Measurements from ENCODE around the gene ALPP. TPM values are rescaled to one million over a fixed set of nuclear protein-coding genes. Genes with fewer than 3 reads are reported as not detected.
"Not testable (repeated sequence)": the region's sequence is repeated elsewhere in the genome, so short reads cannot be mapped to it uniquely, and the experiment has no call there.

The ALPP gene
- polyA plus RNA-seq, 1 of the 3 experiments (the other 2 are of a cell fraction), result not detected

DNA sequence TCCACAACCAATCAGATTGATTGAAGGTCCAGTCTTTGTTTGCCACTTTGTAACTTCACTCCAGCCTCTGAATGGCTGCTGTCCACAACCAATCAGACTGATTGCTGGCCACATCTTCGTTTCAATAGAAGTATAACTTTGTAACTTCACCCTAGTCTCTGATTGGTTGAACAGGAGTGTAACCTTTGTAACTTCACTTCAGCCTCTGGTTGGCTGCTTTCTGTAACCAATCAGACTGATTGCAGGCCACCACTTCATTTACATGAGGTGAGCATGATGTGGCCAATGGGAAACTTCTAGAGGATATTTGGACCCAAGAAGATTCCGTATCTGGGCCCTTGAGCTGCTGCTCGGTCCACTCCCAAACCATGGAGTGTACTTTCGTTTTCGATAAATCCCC, 16.9 kb upstream of the ALPP start (continued):
- TF ChIP-seq YY1 (IDR thresholded peaks at IDR 0.05; ENCODE audit: low read depth), result no peak
- no peak for TF ChIP-seq GABPA (IDR thresholded peaks at IDR 0.05; ENCODE audit: low read depth)
- no peak for TF ChIP-seq RXRA (IDR thresholded peaks at IDR 0.05; ENCODE audit: borderline replicate concordance, low read depth)
- TF ChIP-seq SMC3 (IDR thresholded peaks at IDR 0.05; ENCODE audit: low read depth, low read length), result no peak

DNA sequence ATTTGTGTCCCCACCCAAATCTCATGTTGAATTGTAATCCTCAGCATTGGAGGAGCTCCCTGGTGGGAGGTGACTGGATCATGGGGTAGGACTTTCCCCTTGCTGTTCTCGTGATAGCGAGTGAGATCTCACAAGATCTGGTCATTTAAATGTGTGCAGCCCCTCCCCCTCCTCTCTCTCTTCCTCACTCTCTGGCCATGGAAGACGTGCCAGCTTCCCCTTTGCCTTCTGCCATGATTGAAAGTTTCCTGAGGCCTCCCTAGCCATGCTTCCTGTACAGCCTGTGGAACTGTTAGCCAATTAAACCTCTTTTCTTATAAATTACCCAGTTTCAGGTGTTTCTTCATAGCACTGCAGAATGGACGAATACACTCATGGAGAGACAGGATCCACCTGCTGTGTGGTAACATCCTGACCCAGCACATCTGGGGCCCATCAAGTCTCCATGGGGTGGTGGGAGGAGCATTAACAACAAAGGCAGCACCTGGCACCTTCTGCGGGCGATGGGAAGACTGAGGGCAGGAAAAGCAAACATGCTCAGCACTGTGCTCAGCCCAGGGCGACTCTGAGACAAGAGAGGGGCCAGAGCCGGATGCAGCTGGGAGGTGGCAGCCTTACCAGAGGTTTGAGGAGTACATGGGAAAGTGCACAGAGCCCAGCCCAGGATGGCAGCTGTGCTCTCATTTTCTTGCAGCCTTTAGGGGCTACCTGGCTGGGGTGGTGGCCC, 16.2 kb upstream of the ALPP start:
- no peak overlapping the region for H3K4me2 ChIP-seq
- 57% methylated on average over 8 of the region's 8 CpGs for WGBS (ENCODE audit: low lambda C conversion rate)
- no peaks in the 10 kb centered on the region for H3K27me3 ChIP-seq (ENCODE audit: insufficient read depth)
- H3K9ac ChIP-seq, result no peak overlapping the region
- H4K20me1 ChIP-seq (ENCODE audit: insufficient read depth), result no peaks in the 10 kb centered on the region
- DNase-seq, result no peak
- no peaks in the 10 kb centered on the region for H3K9me2 ChIP-seq
- H3F3A ChIP-seq (replicated peaks; ENCODE audit: insufficient read depth), result no peaks in the 10 kb centered on the region
- POLR2A ChIA-PET, result no interaction called here
- no peak overlapping the region for H3K4me3 ChIP-seq (ENCODE audit: low read depth in 2 of 2, low read length in 1 of 2)
- no peaks in the 10 kb centered on the region for H3K36me3 ChIP-seq (replicated peaks in 1 of 2; ENCODE audit: control insufficient read depth in 1 of 2, insufficient read depth in 2 of 2, low read length in 1 of 2)
- TF ChIP-seq GABPA (IDR thresholded peaks at IDR 0.05; ENCODE audit: low read depth) (no peak), MEF2A (IDR thresholded peaks at IDR 0.05; ENCODE audit: borderline replicate concordance, low read depth) (no peak), RCOR1 (IDR thresholded peaks at IDR 0.05; ENCODE audit: low read length) (no peak)
- H3K4me1 ChIP-seq (ENCODE audit: control insufficient read depth in 1 of 2, insufficient read depth in 2 of 2, low read depth in 1 of 2, low read length in 1 of 2), result no peaks in the 10 kb centered on the region; a peak in 1 of 4 replicates
- no peaks in the 10 kb centered on the region for H3K79me2 ChIP-seq (ENCODE audit: insufficient read depth)
- no peaks in the 10 kb centered on the region for H3K9me3 ChIP-seq
- no peak overlapping the region for H2AFZ ChIP-seq (ENCODE audit: low read depth)
- no peak overlapping the region for H3K27ac ChIP-seq (ENCODE audit: low read depth in 2 of 2, low read length in 1 of 2)
- CTCF ChIA-PET, result no interaction called here

DNA sequence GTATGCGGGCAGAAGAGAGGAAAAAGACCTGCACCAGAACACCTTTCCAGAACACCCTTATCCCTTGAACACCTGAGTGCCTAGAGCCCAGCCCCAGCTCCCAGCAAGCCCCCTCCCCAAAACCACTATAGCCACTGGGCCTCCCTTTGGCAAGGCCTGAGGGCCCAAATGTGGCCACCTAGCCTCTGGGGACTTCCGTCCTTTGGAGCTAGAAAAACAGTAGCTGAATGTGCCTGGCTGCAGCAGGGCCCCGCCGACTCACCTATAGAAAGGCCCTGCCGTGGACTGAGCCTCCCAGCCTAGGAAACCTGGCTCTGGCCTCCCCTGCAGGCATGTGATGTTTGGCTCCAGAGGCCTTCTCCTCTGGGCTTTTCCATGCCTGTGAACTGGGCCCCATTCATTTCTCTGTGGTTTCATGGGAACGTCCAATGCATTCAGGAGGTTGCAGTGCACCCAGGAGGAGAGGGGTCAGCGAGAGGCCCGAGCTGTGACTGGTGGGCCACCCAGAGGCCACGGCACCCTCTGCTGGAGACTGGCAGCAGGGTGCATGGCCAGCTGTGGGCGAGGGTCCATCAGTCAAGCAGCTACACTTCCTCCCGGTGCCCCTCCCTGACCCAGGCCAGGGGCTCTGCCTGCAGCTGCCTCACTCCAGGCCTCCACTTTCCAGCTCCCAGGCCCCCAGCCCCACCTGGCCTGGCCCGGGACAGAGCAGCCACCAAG, 15.3 kb upstream of the ALPP start:
- H3K4me3 ChIP-seq (ENCODE audit: low read depth in 2 of 2, low read length in 1 of 2); H4K20me1 ChIP-seq (ENCODE audit: insufficient read depth); H2AFZ ChIP-seq (ENCODE audit: low read depth); H3K4me2 ChIP-seq; H3F3A ChIP-seq (replicated peaks; ENCODE audit: insufficient read depth); H3K9me2 ChIP-seq; H3K4me1 ChIP-seq (ENCODE audit: control insufficient read depth in 1 of 2, insufficient read depth in 2 of 2, low read depth in 1 of 2, low read length in 1 of 2); CTCF ChIA-PET; H3K9me3 ChIP-seq; POLR2A ChIA-PET; H3K27me3 ChIP-seq (ENCODE audit: insufficient read depth); H3K9ac ChIP-seq; H3K27ac ChIP-seq (ENCODE audit: low read depth in 2 of 2, low read length in 1 of 2); H3K79me2 ChIP-seq (ENCODE audit: insufficient read depth); H3K36me3 ChIP-seq (replicated peaks in 1 of 2; ENCODE audit: control insufficient read depth in 1 of 2, insufficient read depth in 2 of 2, low read length in 1 of 2); DNase-seq: not testable (repeated sequence)
- WGBS (ENCODE audit: low lambda C conversion rate), result 32% methylated on average over 4 of the region's 12 CpGs

DNA sequence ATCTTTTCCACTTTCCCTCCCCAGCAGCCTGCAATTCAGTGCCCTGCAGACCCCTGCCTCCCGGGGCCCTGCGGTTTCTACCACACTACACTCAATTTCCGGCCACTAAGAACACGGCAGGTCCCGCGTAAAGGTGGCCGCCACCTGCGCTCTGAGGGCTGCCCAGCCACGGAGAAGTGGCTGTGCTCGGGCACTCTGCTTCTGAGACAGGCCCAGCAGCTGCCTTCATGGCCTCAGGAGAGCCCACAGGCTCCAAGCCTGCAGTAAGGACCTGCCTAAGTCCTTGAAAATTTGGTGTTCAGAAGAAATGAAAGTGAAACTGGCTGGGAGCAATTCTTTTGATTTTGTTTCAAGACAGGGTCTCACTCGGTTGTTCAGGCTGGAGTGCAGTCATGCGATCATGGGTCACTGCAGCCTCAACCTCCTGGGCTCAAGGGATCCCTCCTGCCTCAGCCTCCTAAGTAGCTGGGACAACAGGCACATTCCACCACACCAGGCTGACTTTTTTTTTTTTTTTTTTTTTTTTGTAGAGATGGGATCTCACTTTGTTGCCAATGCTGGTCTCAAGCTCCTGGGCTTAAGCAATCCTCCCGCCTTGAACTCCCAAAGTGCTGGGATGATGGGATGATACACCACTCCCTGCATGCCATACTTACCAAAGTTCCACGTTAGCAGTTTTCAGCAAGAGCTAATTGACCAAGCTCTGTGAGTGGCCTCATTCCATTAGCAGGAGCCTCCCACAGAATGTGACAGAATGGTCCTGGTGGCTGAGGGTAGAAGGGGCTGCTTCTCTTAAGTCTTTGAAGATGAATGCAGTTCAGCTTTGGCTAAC, 14.6 kb upstream of the ALPP start:
- POLR2A ChIA-PET, result no interaction called here
- Histone ChIP-seq H2AFZ (ENCODE audit: low read depth) (0 out of 2 replicates have a peak overlapping the region, but pooled peaks have one; percentile 29), H3K4me2 (peak overlapping the region; percentile 41; the same call in 1 of the 2 replicates)

DNA sequence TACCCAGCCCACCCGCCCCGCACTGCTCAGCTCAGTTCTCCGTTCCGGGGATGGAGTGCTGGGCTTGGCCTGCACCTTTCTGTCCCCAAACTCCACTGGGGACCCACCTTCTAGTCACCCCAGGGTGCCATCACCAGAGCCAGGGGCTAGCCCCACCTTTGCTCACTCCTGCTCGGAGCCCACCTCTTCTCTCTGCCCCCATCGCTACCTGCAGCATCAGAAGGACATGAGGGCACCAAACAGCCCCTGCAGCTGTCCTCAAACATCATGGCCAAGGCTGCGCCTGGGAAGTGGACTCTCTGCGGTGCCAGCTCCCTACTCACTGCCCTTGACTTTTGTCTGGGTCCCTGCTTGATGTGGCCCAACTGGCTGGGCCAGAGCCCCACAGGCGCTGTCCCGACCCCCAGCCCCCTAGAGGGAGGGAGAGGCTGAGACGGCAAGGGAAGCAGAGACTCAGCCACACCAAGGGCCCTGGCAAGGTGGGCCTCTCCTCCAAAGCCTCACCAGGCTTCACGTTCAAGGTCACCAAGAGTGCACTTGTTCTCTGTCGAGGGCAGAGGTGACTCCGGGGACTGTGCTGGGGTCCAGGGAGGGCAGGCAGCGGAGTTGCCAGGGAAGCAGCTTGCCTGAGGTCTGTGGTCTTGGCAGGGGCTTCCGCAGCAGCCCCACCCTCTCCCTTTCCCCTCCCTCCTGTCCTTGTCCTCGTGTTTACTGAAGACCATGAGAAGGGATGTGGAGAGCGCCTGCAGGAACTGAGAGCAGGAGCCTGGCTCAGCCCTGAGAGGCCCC, 13.6 kb upstream of the ALPP start:
- H3F3A ChIP-seq (replicated peaks; ENCODE audit: insufficient read depth); H3K4me1 ChIP-seq (ENCODE audit: control insufficient read depth in 1 of 2, insufficient read depth in 2 of 2, low read depth in 1 of 2, low read length in 1 of 2); DNase-seq; H3K9me3 ChIP-seq; H3K79me2 ChIP-seq (ENCODE audit: insufficient read depth); H3K4me3 ChIP-seq (ENCODE audit: low read depth in 2 of 2, low read length in 1 of 2); H3K9me2 ChIP-seq; H3K27me3 ChIP-seq (ENCODE audit: insufficient read depth); H4K20me1 ChIP-seq (ENCODE audit: insufficient read depth); H2AFZ ChIP-seq (ENCODE audit: low read depth); H3K36me3 ChIP-seq (replicated peaks in 1 of 2; ENCODE audit: control insufficient read depth in 1 of 2, insufficient read depth in 2 of 2, low read length in 1 of 2); H3K27ac ChIP-seq (ENCODE audit: low read depth in 2 of 2, low read length in 1 of 2); H3K9ac ChIP-seq; POLR2A ChIA-PET; H3K4me2 ChIP-seq: not testable (repeated sequence)
- 71% methylated on average over 9 of the region's 18 CpGs for WGBS (ENCODE audit: low lambda C conversion rate)
- CTCF ChIA-PET, result interaction anchor here (0.7 to 1.3 kb wide), 8 partner anchors 10 to 464 kb away, joined by 3 to 6 read pairs (median 3); no protein-coding TSS in a partner anchor

More for the DNA sequence above, 14.6 kb upstream of the ALPP start:
- CTCF ChIA-PET, result interaction anchor here (0.8 to 1.3 kb wide), 4 partner anchors 11 to 463 kb away, joined by 3 to 6 read pairs (median 3); no protein-coding TSS in a partner anchor
- Histone ChIP-seq H3K9me2 (no peaks in the 10 kb centered on the region), H4K20me1 (ENCODE audit: insufficient read depth) (no peaks in the 10 kb centered on the region), H3K27ac (ENCODE audit: low read depth in 2 of 2, low read length in 1 of 2) (no peak overlapping the region), H3K4me1 (ENCODE audit: control insufficient read depth in 1 of 2, insufficient read depth in 2 of 2, low read depth in 1 of 2, low read length in 1 of 2) (no peaks in the 10 kb centered on the region; a peak in 1 of 4 replicates), H3K4me3 (ENCODE audit: low read depth in 2 of 2, low read length in 1 of 2) (no peak overlapping the region), H3K9ac (no peak overlapping the region), H3K79me2 (ENCODE audit: insufficient read depth) (no peaks in the 10 kb centered on the region), H3K9me3 (no peaks in the 10 kb centered on the region), H3K27me3 (ENCODE audit: insufficient read depth) (no peaks in the 10 kb centered on the region), H3K36me3 (replicated peaks in 1 of 2; ENCODE audit: control insufficient read depth in 1 of 2, insufficient read depth in 2 of 2, low read length in 1 of 2) (no peaks in the 10 kb centered on the region), H3F3A (replicated peaks; ENCODE audit: insufficient read depth) (no peaks in the 10 kb centered on the region)
- DNase-seq, result no peak
- TF ChIP-seq TCF12 (IDR thresholded peaks at IDR 0.05) (no peak), NFIC (IDR thresholded peaks at IDR 0.05; ENCODE audit: borderline replicate concordance) (no peak), RFX5 (IDR thresholded peaks at IDR 0.05; ENCODE audit: low read length) (no peak), MEF2A (IDR thresholded peaks at IDR 0.05; ENCODE audit: borderline replicate concordance, low read depth) (no peak), RAD21 (IDR thresholded peaks at IDR 0.05; ENCODE audit: low read length) (no peak)
- WGBS (ENCODE audit: low lambda C conversion rate), result 75% methylated on average over 14 of the region's 14 CpGs
